ENCODE measurements around the gene NCAPG2. TPM values are rescaled to one million over a fixed set of nuclear protein-coding genes. Genes with fewer than 3 reads are reported as not detected.

Gene NCAPG2
- total and polyA plus RNA-seq, 2 of the 13 experiments (the other 11 are each of a cell fraction or from before 2014, with no cell fraction given) = 15.1 to 30.7 TPM

DNA sequence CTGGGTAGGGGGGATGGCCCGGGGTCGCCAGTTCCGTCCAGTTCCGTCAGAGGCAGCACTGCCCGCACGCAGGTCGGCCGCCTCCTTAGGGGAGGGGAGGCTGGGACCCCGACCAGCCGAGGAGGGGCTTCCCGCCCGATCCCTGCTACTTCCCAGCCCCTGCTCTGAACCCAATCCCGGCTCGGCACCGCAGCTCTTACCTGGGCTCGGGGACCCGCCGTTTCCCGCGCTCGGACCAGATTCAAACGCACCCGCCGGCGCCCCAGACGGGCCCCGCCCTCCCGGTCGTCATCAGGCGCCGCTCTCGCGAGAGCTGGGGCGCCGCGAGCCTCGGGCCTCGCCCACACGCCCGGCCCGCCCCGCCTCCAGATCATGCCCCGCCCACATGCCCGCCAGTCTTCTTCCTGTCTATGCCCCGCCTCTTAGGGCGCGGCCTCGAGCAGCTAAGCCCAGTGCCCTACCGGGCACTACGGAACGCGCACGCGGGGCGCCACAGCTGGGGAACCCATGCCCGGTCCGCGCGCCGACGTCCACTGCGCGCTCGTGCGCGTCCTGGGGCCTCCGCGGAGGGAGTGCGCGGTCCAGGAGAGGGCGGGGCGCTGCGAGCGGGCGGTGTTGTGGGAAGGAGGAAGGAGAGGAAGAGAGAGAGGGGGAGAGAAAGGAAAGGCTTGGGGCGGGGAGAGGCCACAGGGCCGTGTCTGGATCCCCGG lies at the start of gene NCAPG2 (continued):
- TF ChIP-seq, protein P1, sequence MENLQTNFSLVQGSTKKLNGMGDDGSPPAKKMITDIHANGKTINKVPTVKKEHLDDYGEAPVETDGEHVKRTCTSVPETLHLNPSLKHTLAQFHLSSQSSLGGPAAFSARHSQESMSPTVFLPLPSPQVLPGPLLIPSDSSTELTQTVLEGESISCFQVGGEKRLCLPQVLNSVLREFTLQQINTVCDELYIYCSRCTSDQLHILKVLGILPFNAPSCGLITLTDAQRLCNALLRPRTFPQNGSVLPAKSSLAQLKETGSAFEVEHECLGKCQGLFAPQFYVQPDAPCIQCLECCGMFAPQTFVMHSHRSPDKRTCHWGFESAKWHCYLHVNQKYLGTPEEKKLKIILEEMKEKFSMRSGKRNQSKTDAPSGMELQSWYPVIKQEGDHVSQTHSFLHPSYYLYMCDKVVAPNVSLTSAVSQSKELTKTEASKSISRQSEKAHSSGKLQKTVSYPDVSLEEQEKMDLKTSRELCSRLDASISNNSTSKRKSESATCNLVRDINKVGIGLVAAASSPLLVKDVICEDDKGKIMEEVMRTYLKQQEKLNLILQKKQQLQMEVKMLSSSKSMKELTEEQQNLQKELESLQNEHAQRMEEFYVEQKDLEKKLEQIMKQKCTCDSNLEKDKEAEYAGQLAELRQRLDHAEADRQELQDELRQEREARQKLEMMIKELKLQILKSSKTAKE (CRISPR knock-in tag; IDR thresholded peaks at IDR 0.05; ENCODE audit: borderline replicate concordance) = peak; percentile 60; the same call in 1 of the 2 replicates
- TF ChIP-seq, protein P2, sequence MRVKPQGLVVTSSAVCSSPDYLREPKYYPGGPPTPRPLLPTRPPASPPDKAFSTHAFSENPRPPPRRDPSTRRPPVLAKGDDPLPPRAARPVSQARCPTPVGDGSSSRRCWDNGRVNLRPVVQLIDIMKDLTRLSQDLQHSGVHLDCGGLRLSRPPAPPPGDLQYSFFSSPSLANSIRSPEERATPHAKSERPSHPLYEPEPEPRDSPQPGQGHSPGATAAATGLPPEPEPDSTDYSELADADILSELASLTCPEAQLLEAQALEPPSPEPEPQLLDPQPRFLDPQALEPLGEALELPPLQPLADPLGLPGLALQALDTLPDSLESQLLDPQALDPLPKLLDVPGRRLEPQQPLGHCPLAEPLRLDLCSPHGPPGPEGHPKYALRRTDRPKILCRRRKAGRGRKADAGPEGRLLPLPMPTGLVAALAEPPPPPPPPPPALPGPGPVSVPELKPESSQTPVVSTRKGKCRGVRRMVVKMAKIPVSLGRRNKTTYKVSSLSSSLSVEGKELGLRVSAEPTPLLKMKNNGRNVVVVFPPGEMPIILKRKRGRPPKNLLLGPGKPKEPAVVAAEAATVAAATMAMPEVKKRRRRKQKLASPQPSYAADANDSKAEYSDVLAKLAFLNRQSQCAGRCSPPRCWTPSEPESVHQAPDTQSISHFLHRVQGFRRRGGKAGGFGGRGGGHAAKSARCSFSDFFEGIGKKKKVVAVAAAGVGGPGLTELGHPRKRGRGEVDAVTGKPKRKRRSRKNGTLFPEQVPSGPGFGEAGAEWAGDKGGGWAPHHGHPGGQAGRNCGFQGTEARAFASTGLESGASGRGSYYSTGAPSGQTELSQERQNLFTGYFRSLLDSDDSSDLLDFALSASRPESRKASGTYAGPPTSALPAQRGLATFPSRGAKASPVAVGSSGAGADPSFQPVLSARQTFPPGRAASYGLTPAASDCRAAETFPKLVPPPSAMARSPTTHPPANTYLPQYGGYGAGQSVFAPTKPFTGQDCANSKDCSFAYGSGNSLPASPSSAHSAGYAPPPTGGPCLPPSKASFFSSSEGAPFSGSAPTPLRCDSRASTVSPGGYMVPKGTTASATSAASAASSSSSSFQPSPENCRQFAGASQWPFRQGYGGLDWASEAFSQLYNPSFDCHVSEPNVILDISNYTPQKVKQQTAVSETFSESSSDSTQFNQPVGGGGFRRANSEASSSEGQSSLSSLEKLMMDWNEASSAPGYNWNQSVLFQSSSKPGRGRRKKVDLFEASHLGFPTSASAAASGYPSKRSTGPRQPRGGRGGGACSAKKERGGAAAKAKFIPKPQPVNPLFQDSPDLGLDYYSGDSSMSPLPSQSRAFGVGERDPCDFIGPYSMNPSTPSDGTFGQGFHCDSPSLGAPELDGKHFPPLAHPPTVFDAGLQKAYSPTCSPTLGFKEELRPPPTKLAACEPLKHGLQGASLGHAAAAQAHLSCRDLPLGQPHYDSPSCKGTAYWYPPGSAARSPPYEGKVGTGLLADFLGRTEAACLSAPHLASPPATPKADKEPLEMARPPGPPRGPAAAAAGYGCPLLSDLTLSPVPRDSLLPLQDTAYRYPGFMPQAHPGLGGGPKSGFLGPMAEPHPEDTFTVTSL (CRISPR knock-in tag; IDR thresholded peaks at IDR 0.05; ENCODE audit: borderline replicate concordance) = no peak
- TF ChIP-seq RCOR2 (CRISPR knock-in tag; IDR thresholded peaks at IDR 0.05) = no peak
- TF ChIP-seq, protein P3, sequence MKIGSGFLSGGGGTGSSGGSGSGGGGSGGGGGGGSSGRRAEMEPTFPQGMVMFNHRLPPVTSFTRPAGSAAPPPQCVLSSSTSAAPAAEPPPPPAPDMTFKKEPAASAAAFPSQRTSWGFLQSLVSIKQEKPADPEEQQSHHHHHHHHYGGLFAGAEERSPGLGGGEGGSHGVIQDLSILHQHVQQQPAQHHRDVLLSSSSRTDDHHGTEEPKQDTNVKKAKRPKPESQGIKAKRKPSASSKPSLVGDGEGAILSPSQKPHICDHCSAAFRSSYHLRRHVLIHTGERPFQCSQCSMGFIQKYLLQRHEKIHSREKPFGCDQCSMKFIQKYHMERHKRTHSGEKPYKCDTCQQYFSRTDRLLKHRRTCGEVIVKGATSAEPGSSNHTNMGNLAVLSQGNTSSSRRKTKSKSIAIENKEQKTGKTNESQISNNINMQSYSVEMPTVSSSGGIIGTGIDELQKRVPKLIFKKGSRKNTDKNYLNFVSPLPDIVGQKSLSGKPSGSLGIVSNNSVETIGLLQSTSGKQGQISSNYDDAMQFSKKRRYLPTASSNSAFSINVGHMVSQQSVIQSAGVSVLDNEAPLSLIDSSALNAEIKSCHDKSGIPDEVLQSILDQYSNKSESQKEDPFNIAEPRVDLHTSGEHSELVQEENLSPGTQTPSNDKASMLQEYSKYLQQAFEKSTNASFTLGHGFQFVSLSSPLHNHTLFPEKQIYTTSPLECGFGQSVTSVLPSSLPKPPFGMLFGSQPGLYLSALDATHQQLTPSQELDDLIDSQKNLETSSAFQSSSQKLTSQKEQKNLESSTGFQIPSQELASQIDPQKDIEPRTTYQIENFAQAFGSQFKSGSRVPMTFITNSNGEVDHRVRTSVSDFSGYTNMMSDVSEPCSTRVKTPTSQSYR (CRISPR knock-in tag; IDR thresholded peaks at IDR 0.05; ENCODE audit: borderline replicate concordance) = no peak; the same call in 1 of the 2 replicates
- 0 out of 2 replicates have a peak, but pooled peaks have one; percentile 31 for TF ChIP-seq ZFP1 (CRISPR knock-in tag; IDR thresholded peaks at IDR 0.05)
- TF ChIP-seq HNRNPLL (IDR thresholded peaks at IDR 0.05; ENCODE audit: low read depth, low read length, poor library complexity, severe bottlenecking) = peak; percentile 94
- peak; percentile 72; the same call in 1 of the 2 replicates for TF ChIP-seq TOPORS (CRISPR knock-in tag; IDR thresholded peaks at IDR 0.05)
- no peak for TF ChIP-seq NCOA5 (CRISPR knock-in tag; IDR thresholded peaks at IDR 0.05)
- TF ChIP-seq IRF2 (CRISPR knock-in tag; IDR thresholded peaks at IDR 0.05) = no peak
- TF ChIP-seq LCORL (IDR thresholded peaks at IDR 0.05) = no peak
- TF ChIP-seq LCORL (CRISPR knock-in tag; IDR thresholded peaks at IDR 0.05) = no peak
- TF ChIP-seq ZNF460 (CRISPR knock-in tag; IDR thresholded peaks at IDR 0.05; ENCODE audit: borderline replicate concordance) = no peak
- peak; percentile 91; the same call in 2 of the 3 replicates for TF ChIP-seq MXI1 (IDR thresholded peaks at IDR 0.05; ENCODE audit: borderline replicate concordance, low read depth, low read length)
- TF ChIP-seq ZNF33A (CRISPR knock-in tag; IDR thresholded peaks at IDR 0.05; ENCODE audit: borderline replicate concordance) = no peak
- TF ChIP-seq HIVEP1 (CRISPR knock-in tag; IDR thresholded peaks at IDR 0.05) = peak; percentile 77; the same call in 1 of the 2 replicates
- TF ChIP-seq ZNF562 (CRISPR knock-in tag; IDR thresholded peaks at IDR 0.05; ENCODE audit: borderline replicate concordance) = no peak
- TF ChIP-seq, protein P4, sequence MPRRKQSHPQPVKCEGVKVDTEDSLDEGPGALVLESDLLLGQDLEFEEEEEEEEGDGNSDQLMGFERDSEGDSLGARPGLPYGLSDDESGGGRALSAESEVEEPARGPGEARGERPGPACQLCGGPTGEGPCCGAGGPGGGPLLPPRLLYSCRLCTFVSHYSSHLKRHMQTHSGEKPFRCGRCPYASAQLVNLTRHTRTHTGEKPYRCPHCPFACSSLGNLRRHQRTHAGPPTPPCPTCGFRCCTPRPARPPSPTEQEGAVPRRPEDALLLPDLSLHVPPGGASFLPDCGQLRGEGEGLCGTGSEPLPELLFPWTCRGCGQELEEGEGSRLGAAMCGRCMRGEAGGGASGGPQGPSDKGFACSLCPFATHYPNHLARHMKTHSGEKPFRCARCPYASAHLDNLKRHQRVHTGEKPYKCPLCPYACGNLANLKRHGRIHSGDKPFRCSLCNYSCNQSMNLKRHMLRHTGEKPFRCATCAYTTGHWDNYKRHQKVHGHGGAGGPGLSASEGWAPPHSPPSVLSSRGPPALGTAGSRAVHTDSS (CRISPR knock-in tag; conservative IDR thresholded peaks at IDR 0.05) = no peak

Data from HepG2 (cell line).